Loucy (cell line): Measurements from ENCODE around the gene SAP30BP.

ENCODE experiments used
- H2AFZ ChIP-seq: fragments of 200-600 bp; sonication (generic); 2 replicates; pipeline ENCODE4 v1.6.0; 2016; ENCODE audit warnings: antibody characterized with exemption, mild to moderate bottlenecking, low read length, moderate library complexity
- H3F3A ChIP-seq: fragments of 200-600 bp; 2 replicates; pipeline ENCODE4 v1.6.0; 2016; ENCODE audit warnings: antibody characterized with exemption, low read depth, mild to moderate bottlenecking
- H3K27me3 ChIP-seq: fragments of 200-600 bp; sonication (generic); 2 replicates; pipeline ENCODE4 v1.6.1; 2014; ENCODE audit warnings: low read length, mild to moderate bottlenecking; ENCODE audit not compliant: insufficient read depth, poor library complexity, severe bottlenecking
- H3K36me3 ChIP-seq: fragments of 200-600 bp; sonication (generic); 2 replicates; pipeline ENCODE4 v1.6.1; 2016; ENCODE audit warnings: low read length; ENCODE audit not compliant: insufficient read depth
- H3K4me1 ChIP-seq: fragments of 200-600 bp; sonication (generic); 2 replicates; pipeline ENCODE4 v1.5.1; 2014; ENCODE audit warnings: low read length, mild to moderate bottlenecking; ENCODE audit not compliant: insufficient read depth, poor library complexity, severe bottlenecking
- H3K4me2 ChIP-seq: fragments of 200-600 bp; sonication (generic); 2 replicates; pipeline ENCODE4 v1.6.0; 2014; ENCODE audit warnings: antibody characterized with exemption, low read length, low read depth, mild to moderate bottlenecking; ENCODE audit not compliant: poor library complexity, severe bottlenecking
- H3K4me3 ChIP-seq: fragments of 200-600 bp; sonication (generic); 2 replicates; pipeline ENCODE4 v1.5.1; 2014; ENCODE audit warnings: low read length, mild to moderate bottlenecking, mixed read lengths; ENCODE audit not compliant: poor library complexity, severe bottlenecking
- H3K79me2 ChIP-seq: fragments of 200-600 bp; sonication (generic); 2 replicates; pipeline ENCODE4 v1.6.1; 2014; ENCODE audit warnings: low read length; ENCODE audit not compliant: insufficient read depth
- H3K9ac ChIP-seq: fragments of 200-600 bp; sonication (generic); 2 replicates; pipeline ENCODE4 v1.6.0; 2014; ENCODE audit warnings: mild to moderate bottlenecking, low read depth, low read length, moderate library complexity; ENCODE audit not compliant: poor library complexity, severe bottlenecking
- H3K9me2 ChIP-seq: fragments of 200-600 bp; sonication (generic); replicated peaks from 2 replicates; pipeline ENCODE4 v1.6.1; 2016; ENCODE audit warnings: low read depth, low read length, mixed read lengths
- H3K9me3 ChIP-seq: fragments of 200-600 bp; sonication (generic); 2 replicates; pipeline ENCODE4 v1.6.1; 2014; ENCODE audit warnings: mild to moderate bottlenecking, antibody characterized with exemption, low read length, low read depth; ENCODE audit not compliant: insufficient read depth
- H4K20me1 ChIP-seq: fragments of 200-600 bp; sonication (generic); 2 replicates; pipeline ENCODE4 v1.6.0; 2014; ENCODE audit warnings: antibody characterized with exemption, low read length, mild to moderate bottlenecking; ENCODE audit not compliant: insufficient read depth, poor library complexity, severe bottlenecking
- CTCF ChIP-seq: fragments of 200-600 bp; sonication (generic); conservative IDR thresholded peaks from 2 replicates; pipeline ENCODE4 v1.5.1; 2014; ENCODE audit warnings: mild to moderate bottlenecking, antibody characterized with exemption, low read length
- EZH2phosphoT487 ChIP-seq: fragments of 200-600 bp; IDR thresholded peaks from 2 replicates; pipeline ENCODE4 v1.6.1; 2018; ENCODE audit warnings: antibody characterized with exemption, mild to moderate bottlenecking, moderate library complexity, borderline replicate concordance

Gene SAP30BP

GRCh38 chr17:75633486-75634375 is 33.4 kb upstream of the SAP30BP start:
- Histone ChIP-seq H3K9me2 (no peaks in the 10 kb centered on the region), H3K36me3 (no peaks in the 10 kb centered on the region), H3F3A (no peaks in the 10 kb centered on the region), H3K9me3 (no peaks in the 10 kb centered on the region), H3K4me2 (peak overlapping the region; percentile 27), H3K9ac (no peak overlapping the region), H3K4me1 (peaks cover 13% of the 10 kb centered on the region), H3K79me2 (no peaks in the 10 kb centered on the region), H4K20me1 (no peaks in the 10 kb centered on the region), H2AFZ (no peak overlapping the region), H3K4me3 (no peak overlapping the region), H3K27me3 (no peaks in the 10 kb centered on the region)
- TF ChIP-seq CTCF = peak; percentile 60
- TF ChIP-seq EZH2phosphoT487 = no peak

- H3K4me1 ChIP-seq = peaks cover 13% of the 10 kb centered on the region
- H3K4me3 ChIP-seq = no peak overlapping the region
- H3K9ac ChIP-seq = no peak overlapping the region
- H2AFZ ChIP-seq = no peak overlapping the region
- no peaks in the 10 kb centered on the region for H3K79me2 ChIP-seq
- TF ChIP-seq CTCF (no peak), EZH2phosphoT487 (no peak)
- H3K27me3 ChIP-seq = no peaks in the 10 kb centered on the region
- no peaks in the 10 kb centered on the region for H3K9me3 ChIP-seq
- no peaks in the 10 kb centered on the region for H3K36me3 ChIP-seq
- H3K9me2 ChIP-seq = no peaks in the 10 kb centered on the region
- no peaks in the 10 kb centered on the region for H4K20me1 ChIP-seq
- H3K4me2 ChIP-seq = no peak overlapping the region
- no peaks in the 10 kb centered on the region for H3F3A ChIP-seq
Observed at GRCh38 chr17:75634376-75634740, 32.8 kb upstream of the SAP30BP start.

GRCh38 chr17:75634754-75635609 is 32.2 kb upstream of the SAP30BP start:
- Histone ChIP-seq H4K20me1 (no peaks in the 10 kb centered on the region), H3K9ac (no peak overlapping the region), H3K9me2 (no peaks in the 10 kb centered on the region), H3K9me3 (no peaks in the 10 kb centered on the region), H3K79me2 (no peaks in the 10 kb centered on the region), H3K4me2 (no peak overlapping the region), H3K4me3 (no peak overlapping the region), H3K27me3 (no peaks in the 10 kb centered on the region), H3K36me3 (no peaks in the 10 kb centered on the region), H3F3A (no peaks in the 10 kb centered on the region), H3K4me1 (peaks cover 13% of the 10 kb centered on the region), H2AFZ (no peak overlapping the region)
- TF ChIP-seq EZH2phosphoT487 (no peak), CTCF (no peak)
